WTC11 (cell line): Measurements from ENCODE around the gene HLA-DOB. TPM values are rescaled to one million over a fixed set of nuclear protein-coding genes. Genes with fewer than 3 reads are reported as not detected.

Experiments used
- ATAC-seq: fragments of 200-7000 bp; cut with Tn5 transposase; 2 replicates; pipeline ENCODE4 v1.10.0; 2021; ENCODE audit warnings: mild to moderate bottlenecking, moderate library complexity
- CTCF ChIA-PET: fragments of 300-600 bp; sonication (Branson Sonifier 250); formaldehyde crosslinking; loops from one replicate; lab custom pipeline; 2021; ENCODE audit warnings: antibody characterized with exemption; lab: Charles Lee
- POLR2A ChIA-PET: fragments of 350-600 bp; sonication (Branson Sonifier 250); formaldehyde crosslinking; loops from one replicate; lab custom pipeline; 2021; ENCODE audit warnings: antibody characterized with exemption; lab: Charles Lee
- DNase-seq: peaks from one replicate; pipeline ENCODE4 v3.0.0; 2021; ENCODE audit warnings: low spot score
- H3K27ac Mint-ChIP-seq: 2 replicates; pipeline ENCODE4 v1.8.0; 2021; ENCODE audit warnings: mixed read lengths
- H3K27me3 Mint-ChIP-seq: 2 replicates; pipeline ENCODE4 v1.8.0; 2021; ENCODE audit warnings: low read depth, mild to moderate bottlenecking, moderate library complexity, mixed read lengths
- H3K36me3 Mint-ChIP-seq: 2 replicates; pipeline ENCODE4 v1.8.0; 2021; ENCODE audit warnings: mixed read lengths
- H3K4me1 Mint-ChIP-seq: 2 replicates; pipeline ENCODE4 v1.8.0; 2022; ENCODE audit warnings: mixed read lengths
- H3K4me3 Mint-ChIP-seq: 2 replicates; pipeline ENCODE4 v1.8.0; 2021; ENCODE audit warnings: mild to moderate bottlenecking, moderate library complexity, mixed read lengths
- H3K9me3 Mint-ChIP-seq: 2 replicates; pipeline ENCODE4 v1.8.0; 2021; ENCODE audit warnings: mixed read lengths
- ETV6 ChIP-seq: sonication (generic); formaldehyde crosslinking; IDR thresholded peaks from 2 replicates; pipeline ENCODE4 v1.8.1; 2022; ENCODE audit warnings: mild to moderate bottlenecking, missing genetic modification reagents
- SMAD3 ChIP-seq: sonication (generic); formaldehyde crosslinking; IDR thresholded peaks from 2 replicates; pipeline ENCODE4 v1.8.0; 2022; ENCODE audit warnings: missing genetic modification reagents, mild to moderate bottlenecking, borderline replicate concordance
- TEAD1 ChIP-seq: sonication (generic); formaldehyde crosslinking; IDR thresholded peaks from 2 replicates; pipeline ENCODE4 v1.8.0; 2022; ENCODE audit warnings: mild to moderate bottlenecking, missing genetic modification reagents
- total RNA-seq: library from RNA; stranded (reverse); gene quantifications from 3 replicates; pipeline ENCODE4 v1.2.3, GENCODE V29; 2021
- TF ChIP-seq, protein P1 (sequence below): sonication (generic); formaldehyde crosslinking; IDR thresholded peaks from 2 replicates; pipeline ENCODE4 v1.8.1; 2022; ENCODE audit warnings: mild to moderate bottlenecking, missing genetic modification reagents, moderate library complexity, borderline replicate concordance

The HLA-DOB gene
- total RNA-seq, 1 experiment from 2014 or later = 0.15 TPM

DNA sequence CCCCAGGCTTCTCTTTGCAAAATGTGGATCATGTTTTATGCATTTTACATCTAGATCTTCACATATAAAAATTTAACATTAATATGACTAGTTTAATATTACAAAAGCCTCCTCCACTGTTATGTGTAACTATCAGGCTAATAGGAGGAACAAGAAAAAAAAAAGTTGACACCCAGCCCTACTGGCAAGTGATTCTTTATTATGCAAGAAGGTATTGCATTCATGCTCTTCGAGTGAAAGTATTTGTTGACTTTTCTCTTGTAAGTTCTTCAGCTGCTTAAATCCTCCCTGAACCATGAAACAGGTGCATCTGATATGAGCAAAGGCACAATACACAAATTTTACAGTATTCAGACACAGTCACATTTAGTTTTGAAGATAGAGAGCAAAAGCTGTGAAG is 52.8 kb downstream of the HLA-DOB start (continued):
- TF ChIP-seq, protein P1, sequence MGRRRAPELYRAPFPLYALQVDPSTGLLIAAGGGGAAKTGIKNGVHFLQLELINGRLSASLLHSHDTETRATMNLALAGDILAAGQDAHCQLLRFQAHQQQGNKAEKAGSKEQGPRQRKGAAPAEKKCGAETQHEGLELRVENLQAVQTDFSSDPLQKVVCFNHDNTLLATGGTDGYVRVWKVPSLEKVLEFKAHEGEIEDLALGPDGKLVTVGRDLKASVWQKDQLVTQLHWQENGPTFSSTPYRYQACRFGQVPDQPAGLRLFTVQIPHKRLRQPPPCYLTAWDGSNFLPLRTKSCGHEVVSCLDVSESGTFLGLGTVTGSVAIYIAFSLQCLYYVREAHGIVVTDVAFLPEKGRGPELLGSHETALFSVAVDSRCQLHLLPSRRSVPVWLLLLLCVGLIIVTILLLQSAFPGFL (CRISPR knock-in tag) = no peak
- TF ChIP-seq SMAD3 (CRISPR knock-in tag) = no peak

DNA sequence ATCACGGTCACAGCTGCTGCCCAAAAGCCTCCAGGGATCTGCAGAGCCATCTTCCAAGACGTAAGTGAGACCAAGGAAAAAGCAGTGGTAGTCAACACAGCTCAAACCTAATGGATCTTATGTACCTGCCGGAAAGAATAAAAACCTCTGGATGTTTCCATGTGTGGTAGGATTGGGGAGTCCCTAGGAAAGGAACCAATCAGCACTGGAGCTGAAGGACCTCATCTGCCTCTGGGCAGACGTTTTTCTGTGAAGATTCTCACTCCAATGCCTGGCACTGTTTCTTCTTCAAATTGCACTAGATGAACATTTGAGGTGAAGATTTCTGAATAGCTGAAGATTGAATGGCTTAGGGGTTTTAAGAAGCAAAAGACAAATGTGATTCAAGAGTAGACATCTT is 53.4 kb downstream of the HLA-DOB start, which contains the start of gene HLA-DQB2:
Gene HLA-DQB2, minus strand, starts transcription at position 112 of the 400 bp plus-strand sequence. Its CDS starts 62 bp downstream, at position 50.
- H3K27ac Mint-ChIP-seq = no peak within 1 kb of the TSS
- CTCF ChIA-PET = no interaction called here
- H3K27me3 Mint-ChIP-seq = peaks cover 24% of the 10 kb centered on the region
- DNase-seq = no peak
- POLR2A ChIA-PET = no interaction called here
- ATAC-seq = no peak
- H3K4me1 Mint-ChIP-seq = peaks cover 18% of the 10 kb centered on the region
- peaks cover 5% of the 10 kb centered on the region; the same call in 1 of the 2 replicates for H3K9me3 Mint-ChIP-seq
- no peaks in the 10 kb centered on the region for H3K36me3 Mint-ChIP-seq
- TF ChIP-seq ETV6 (CRISPR knock-in tag) (no peak), TEAD1 (CRISPR knock-in tag) (no peak)
- no peak within 1 kb of the TSS for H3K4me3 Mint-ChIP-seq

Other genes starting within 250 kb of the HLA-DOB start
- gene HLA-DRB1, start 227.2 kb downstream of the HLA-DOB start, total RNA-seq = 1.4 to 2.3 TPM (median 2.1 TPM) in 3 replicates
- 0.22 to 0.92 TPM (median 0.62 TPM) in 3 replicates for gene HLA-DQA1, start 179.6 kb downstream of the HLA-DOB start, total RNA-seq
- gene HLA-DQB1, start 150.3 kb downstream of the HLA-DOB start, total RNA-seq = 0.83 to 3.8 TPM (median 2.6 TPM) in 3 replicates
- not detected in 3 replicates for gene HLA-DQA2, start 75.6 kb downstream of the HLA-DOB start, total RNA-seq
- 0.39 to 0.76 TPM (median 0.42 TPM) in 3 replicates for gene HLA-DQB2, start 53.5 kb downstream of the HLA-DOB start, total RNA-seq
- gene TAP2, start 21.7 kb upstream of the HLA-DOB start, total RNA-seq = 14.7 to 23.0 TPM (median 16.5 TPM) in 3 replicates
- 13.8 to 22.0 TPM (median 19.4 TPM) in 3 replicates for gene PSMB8, start 27.0 kb upstream of the HLA-DOB start, total RNA-seq
- 13.6 to 15.9 TPM (median 15.7 TPM) in 3 replicates for gene TAP1, start 36.7 kb upstream of the HLA-DOB start, total RNA-seq
- 1.8 to 4.3 TPM (median 4.0 TPM) in 3 replicates for gene PSMB9, start 37.2 kb upstream of the HLA-DOB start, total RNA-seq
- 1.1 to 2.7 TPM (median 2.3 TPM) in 3 replicates for gene HLA-DMB, start 124.0 kb upstream of the HLA-DOB start, total RNA-seq
- gene HLA-DMA, start 136.1 kb upstream of the HLA-DOB start, total RNA-seq = 6.0 to 9.3 TPM (median 6.6 TPM) in 3 replicates
- 206 to 222 TPM (median 214 TPM) in 3 replicates for gene BRD2, start 151.6 kb upstream of the HLA-DOB start, total RNA-seq
- 13.6 to 24.6 TPM (median 24.4 TPM) in 3 replicates for gene HLA-DOA, start 192.6 kb upstream of the HLA-DOB start, total RNA-seq